ENCODE data around the gene CEP128. TPM values are rescaled to one million over a fixed set of nuclear protein-coding genes. Genes with fewer than 3 reads are reported as not detected.

CEP128 gene
- total RNA-seq, 2 experiments from 2014 or later: 71.9 to 137 TPM

Small RNA genes lying within 50 kb of the gene (small RNA-seq; reads per million reads assigned to genes)
- gene AC022404.1: not detected

Other genes with a start within 250 kb of the CEP128 start
- 33.4 and 40.0 TPM in 2 replicates for gene TSHR, start 13.9 kb upstream of the CEP128 start, total RNA-seq (2014; rRNA removed; shearing (Covaris generic))
- 3.8 and 4.9 TPM in 2 replicates for gene TSHR, start 13.9 kb upstream of the CEP128 start, total RNA-seq (2022)

Data from OCI-LY7 (cell line).